OCI-LY1 (cell line): Measurements from ENCODE around the gene UBR2.
"Not testable (repeated sequence)": the region's sequence is repeated elsewhere in the genome, so short reads cannot be mapped to it uniquely, and the experiment has no call there.

ENCODE experiments used
- H2AFZ ChIP-seq: fragments of 200-600 bp; sonication (generic), shearing (Covaris generic); 2 replicates; pipeline ENCODE4 v1.6.0; 2014; ENCODE audit warnings: antibody characterized with exemption, mild to moderate bottlenecking, low read length
- H3F3A ChIP-seq: fragments of 200-600 bp; sonication (generic), shearing (Covaris generic); 2 replicates; pipeline ENCODE4 v1.6.0; 2014; ENCODE audit warnings: mild to moderate bottlenecking, antibody characterized with exemption, low read length, moderate library complexity; ENCODE audit not compliant: insufficient read depth
- H3K27ac ChIP-seq: fragments of 200-600 bp; sonication (generic); 2 replicates; pipeline ENCODE4 v1.5.1; 2014; ENCODE audit warnings: low read length, mixed run types, mild to moderate bottlenecking, low read depth; ENCODE audit not compliant: poor library complexity, severe bottlenecking
- H3K27me3 ChIP-seq: fragments of 200-600 bp; sonication (generic); 2 replicates; pipeline ENCODE4 v1.6.0; 2014; ENCODE audit warnings: antibody characterized with exemption, mild to moderate bottlenecking, low read length, moderate library complexity; ENCODE audit not compliant: insufficient read depth
- H3K36me3 ChIP-seq: fragments of 200-600 bp; sonication (generic); 2 replicates; pipeline ENCODE4 v1.6.1; 2014; ENCODE audit warnings: mild to moderate bottlenecking, antibody characterized with exemption, low read length, moderate library complexity, mixed read lengths; ENCODE audit not compliant: insufficient read depth
- H3K4me1 ChIP-seq: fragments of 200-600 bp; sonication (generic); 2 replicates; pipeline ENCODE4 v1.5.1; 2014; ENCODE audit warnings: mild to moderate bottlenecking, low read length, moderate library complexity; ENCODE audit not compliant: insufficient read depth, severe bottlenecking
- H3K4me2 ChIP-seq: fragments of 200-600 bp; sonication (generic), shearing (Covaris generic); 2 replicates; pipeline ENCODE4 v1.6.1; 2014; ENCODE audit warnings: low read length
- H3K4me3 ChIP-seq: fragments of 200-600 bp; sonication (generic); 2 replicates; pipeline ENCODE4 v1.5.1; 2014; ENCODE audit warnings: low read length, low read depth, mild to moderate bottlenecking, mixed read lengths; ENCODE audit not compliant: poor library complexity, severe bottlenecking
- H3K79me2 ChIP-seq: fragments of 200-600 bp; shearing (Covaris generic); 2 replicates; pipeline ENCODE4 v1.6.1; 2016; ENCODE audit warnings: mixed run types, low read length, mixed read lengths; ENCODE audit not compliant: insufficient read depth
- H3K9ac ChIP-seq: fragments of 200-600 bp; sonication (generic), shearing (Covaris generic); 2 replicates; pipeline ENCODE4 v1.6.1; 2014; ENCODE audit warnings: mild to moderate bottlenecking, low read length, mixed read lengths
- H3K9me2 ChIP-seq: fragments of 200-600 bp; sonication (generic), shearing (Covaris generic); 2 replicates; pipeline ENCODE4 v1.6.1; 2014; ENCODE audit warnings: low read depth, mild to moderate bottlenecking, low read length, mixed read lengths
- H3K9me3 ChIP-seq: fragments of 200-600 bp; shearing (Covaris generic); 2 replicates; pipeline ENCODE4 v1.6.1; 2014; ENCODE audit warnings: low read length, mixed read lengths
- H4K20me1 ChIP-seq: fragments of 200-600 bp; sonication (generic), shearing (Covaris generic); 2 replicates; pipeline ENCODE4 v1.6.0; 2016; ENCODE audit warnings: mild to moderate bottlenecking, low read length; ENCODE audit not compliant: insufficient read depth
- CTCF ChIP-seq: fragments of 200-600 bp; sonication (generic), shearing (Covaris generic); IDR thresholded peaks from 2 replicates; pipeline ENCODE4 v1.5.1; 2017; ENCODE audit warnings: mild to moderate bottlenecking, antibody characterized with exemption, low read length, moderate library complexity, mixed read lengths
- EZH2 ChIP-seq: fragments of 200-600 bp; sonication (generic), shearing (Covaris generic); IDR thresholded peaks from 2 replicates; pipeline ENCODE4 v1.8.0; 2017; ENCODE audit warnings: borderline replicate concordance, mixed run types, mild to moderate bottlenecking, antibody characterized with exemption, low read length, moderate library complexity, mixed read lengths

UBR2 gene

DNA sequence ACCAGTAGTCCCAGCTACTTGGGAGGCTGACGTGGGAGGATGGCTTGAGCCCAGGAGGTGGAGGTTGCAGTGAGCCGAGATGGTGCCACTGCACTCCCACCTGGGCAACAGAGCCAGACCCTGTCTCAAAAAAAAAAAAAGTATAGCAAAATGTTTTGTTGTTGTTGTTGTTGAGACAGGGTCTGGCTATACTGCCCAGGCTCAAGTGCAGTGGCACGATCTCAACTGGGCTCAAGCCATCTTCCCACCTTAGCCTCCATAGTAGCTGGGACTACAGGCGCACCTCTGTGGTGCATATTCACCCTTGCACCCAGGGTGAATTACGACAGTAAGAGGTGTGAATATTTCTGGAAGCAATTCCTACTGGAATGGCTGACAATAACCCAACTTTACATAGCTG, 11.4 kb upstream of the UBR2 start:
- Histone ChIP-seq H3K4me3 (no peak overlapping the region), H3K9me3 (no peaks in the 10 kb centered on the region), H3K9ac (no peak overlapping the region), H3K4me1 (peaks cover 8% of the 10 kb centered on the region), H3K27ac (no peak overlapping the region), H3F3A (no peaks in the 10 kb centered on the region), H3K36me3 (no peaks in the 10 kb centered on the region), H3K4me2 (no peak overlapping the region), H3K27me3 (no peaks in the 10 kb centered on the region), H2AFZ (no peak overlapping the region), H4K20me1 (no peaks in the 10 kb centered on the region), H3K9me2 (no peaks in the 10 kb centered on the region), H3K79me2 (no peaks in the 10 kb centered on the region)
- TF ChIP-seq EZH2 (no peak), CTCF (no peak)

GRCh38 chr6:42555477-42556457, 8.1 kb upstream of the UBR2 start:
- no peaks in the 10 kb centered on the region for H3K9me2 ChIP-seq
- no peaks in the 10 kb centered on the region for H3F3A ChIP-seq
- H3K4me3 ChIP-seq: no peak overlapping the region
- H3K9ac ChIP-seq: no peak overlapping the region
- TF ChIP-seq EZH2 (no peak), CTCF (no peak)
- H2AFZ ChIP-seq: no peak overlapping the region
- no peaks in the 10 kb centered on the region for H3K36me3 ChIP-seq
- no peaks in the 10 kb centered on the region for H4K20me1 ChIP-seq
- H3K79me2 ChIP-seq: no peaks in the 10 kb centered on the region
- H3K9me3 ChIP-seq: no peaks in the 10 kb centered on the region
- no peaks in the 10 kb centered on the region for H3K4me1 ChIP-seq
- H3K27ac ChIP-seq: no peak overlapping the region
- H3K27me3 ChIP-seq: no peaks in the 10 kb centered on the region
- no peak overlapping the region for H3K4me2 ChIP-seq

- no peaks in the 10 kb centered on the region for H4K20me1 ChIP-seq
- TF ChIP-seq EZH2 (no peak), CTCF (no peak)
- no peak overlapping the region for H3K27ac ChIP-seq
- H3F3A ChIP-seq: no peaks in the 10 kb centered on the region
- H3K27me3 ChIP-seq: no peaks in the 10 kb centered on the region
- no peaks in the 10 kb centered on the region for H3K79me2 ChIP-seq
- no peaks in the 10 kb centered on the region for H3K9me3 ChIP-seq
- no peaks in the 10 kb centered on the region for H3K36me3 ChIP-seq
- no peak overlapping the region for H3K4me3 ChIP-seq
- H3K4me2 ChIP-seq: no peak overlapping the region
- H3K4me1 ChIP-seq: no peaks in the 10 kb centered on the region
- H3K9me2 ChIP-seq: no peaks in the 10 kb centered on the region
- no peak overlapping the region for H2AFZ ChIP-seq
- H3K9ac ChIP-seq: no peak overlapping the region
These were observed 7.4 kb upstream of the UBR2 start for GRCh38 chr6:42556462-42556861.

- not testable (repeated sequence) for H3K4me2 ChIP-seq, H3K9ac ChIP-seq, H3K79me2 ChIP-seq, H3F3A ChIP-seq, H3K27ac ChIP-seq, H3K4me3 ChIP-seq, H2AFZ ChIP-seq, H4K20me1 ChIP-seq, H3K4me1 ChIP-seq, H3K27me3 ChIP-seq, H3K9me2 ChIP-seq, H3K9me3 ChIP-seq, H3K36me3 ChIP-seq
These were observed 4.6 kb upstream of the UBR2 start for GRCh38 chr6:42559276-42559675.
